HEK293 (cell line): ENCODE results near the gene RIMS3.

ENCODE experiments used
- CTCF ChIA-PET: fragments of 350-600 bp; formaldehyde crosslinking; extraction: SDS; loops from one replicate; lab custom pipeline; 2021; ENCODE audit warnings: antibody characterized with exemption; lab: Yijun Ruan, JAX
- POLR2A ChIA-PET: fragments of 300-600 bp; formaldehyde crosslinking; extraction: SDS; loops from one replicate; lab custom pipeline; 2020; ENCODE audit warnings: antibody characterized with exemption, inconsistent platforms; lab: Yijun Ruan, JAX
- H3K27ac ChIP-seq: fragments of 200-500 bp; sonication (Bioruptor generic); 2 replicates; pipeline ENCODE4 v1.5.1; 2014; ENCODE audit warnings: low read depth, low read length, control low read depth, inconsistent platforms; ENCODE audit errors: extremely low read depth
- H3K36me3 ChIP-seq, 2 experiments: fragments of 200-500 bp in 1 of 2; sonication (Bioruptor generic) in 1 of 2; 1 replicate in 1 of 2; 2 replicates in 1 of 2; pipeline ENCODE4 v1.5.1; 2014 to 2017; ENCODE audit warnings: inconsistent platforms in 2 of 2, low read length in 2 of 2; ENCODE audit not compliant: control insufficient read depth in 2 of 2, insufficient read depth in 1 of 2
- H3K4me1 ChIP-seq: fragments of 200-500 bp; sonication (Bioruptor generic); 2 replicates; pipeline ENCODE4 v1.5.1; 2014; ENCODE audit warnings: mild to moderate bottlenecking, low read length, inconsistent platforms; ENCODE audit not compliant: control insufficient read depth, insufficient read depth
- H3K4me3 ChIP-seq: 2 replicates; pipeline ENCODE4 v1.5.1; 2011; ENCODE audit warnings: low read depth, mild to moderate bottlenecking, control low read depth, low read length, moderate library complexity
- H3K9me3 ChIP-seq: fragments of 200-500 bp; sonication (Bioruptor generic); 2 replicates; pipeline ENCODE4 v1.5.1; 2014; ENCODE audit warnings: low read depth, low read length, inconsistent platforms; ENCODE audit not compliant: control insufficient read depth, insufficient read depth
- CTCF ChIP-seq: fragments of 450-650 bp; formaldehyde crosslinking; IDR thresholded peaks from 2 replicates; pipeline ENCODE4 v1.5.1; 2016; ENCODE audit warnings: missing biosample characterization, missing genetic modification characterization
- GLIS1 ChIP-seq: fragments of 450-650 bp; formaldehyde crosslinking; IDR thresholded peaks from 2 replicates; pipeline ENCODE4 v1.5.1; 2016; ENCODE audit warnings: missing biosample characterization, missing genetic modification characterization
- GLIS2 ChIP-seq: fragments of 450-650 bp; formaldehyde crosslinking; IDR thresholded peaks from 2 replicates; pipeline ENCODE4 v1.5.1; 2016; ENCODE audit warnings: missing biosample characterization, missing genetic modification characterization
- HIC1 ChIP-seq: fragments of 450-650 bp; formaldehyde crosslinking; IDR thresholded peaks from 2 replicates; pipeline ENCODE4 v1.5.1; 2016; ENCODE audit warnings: missing biosample characterization, missing genetic modification characterization
- KLF10 ChIP-seq: fragments of 450-650 bp; IDR thresholded peaks from 2 replicates; pipeline ENCODE4 v1.5.1; 2018; ENCODE audit warnings: missing biosample characterization, mild to moderate bottlenecking, missing genetic modification characterization
- PATZ1 ChIP-seq: fragments of 450-650 bp; formaldehyde crosslinking; IDR thresholded peaks from 2 replicates; pipeline ENCODE4 v1.5.1; 2016; ENCODE audit warnings: missing biosample characterization, missing genetic modification characterization
- PRDM4 ChIP-seq: fragments of 450-650 bp; formaldehyde crosslinking; IDR thresholded peaks from 2 replicates; pipeline ENCODE4 v1.5.1; 2017; ENCODE audit warnings: missing biosample characterization, missing genetic modification characterization
- SCRT1 ChIP-seq: fragments of 450-650 bp; formaldehyde crosslinking; IDR thresholded peaks from 2 replicates; pipeline ENCODE4 v1.5.1; 2016; ENCODE audit warnings: missing biosample characterization, missing genetic modification characterization, borderline replicate concordance
- SCRT2 ChIP-seq: fragments of 450-650 bp; formaldehyde crosslinking; IDR thresholded peaks from 2 replicates; pipeline ENCODE4 v1.5.1; 2016; ENCODE audit warnings: missing biosample characterization, missing genetic modification characterization
- SP2 ChIP-seq: fragments of 450-650 bp; formaldehyde crosslinking; IDR thresholded peaks from 2 replicates; pipeline ENCODE4 v1.5.1; 2016; ENCODE audit warnings: missing biosample characterization, missing genetic modification characterization
- ZBTB17 ChIP-seq: fragments of 450-650 bp; formaldehyde crosslinking; IDR thresholded peaks from 2 replicates; pipeline ENCODE4 v1.5.1; 2016; ENCODE audit warnings: missing biosample characterization, missing genetic modification characterization
- ZBTB48 ChIP-seq: fragments of 450-650 bp; formaldehyde crosslinking; IDR thresholded peaks from 2 replicates; pipeline ENCODE4 v1.5.1; 2016; ENCODE audit warnings: missing biosample characterization, missing genetic modification characterization
- ZEB2 ChIP-seq: fragments of 450-650 bp; formaldehyde crosslinking; IDR thresholded peaks from 2 replicates; pipeline ENCODE4 v1.5.1; 2016; ENCODE audit warnings: missing biosample characterization, missing genetic modification characterization
- ZFHX2 ChIP-seq: fragments of 450-650 bp; formaldehyde crosslinking; conservative IDR thresholded peaks from 2 replicates; pipeline ENCODE4 v1.5.1; 2016; ENCODE audit warnings: missing biosample characterization, missing genetic modification characterization
- ZIC2 ChIP-seq: fragments of 450-650 bp; formaldehyde crosslinking; IDR thresholded peaks from 2 replicates; pipeline ENCODE4 v1.5.1; 2016; ENCODE audit warnings: missing biosample characterization, missing genetic modification characterization
- ZNF10 ChIP-seq: fragments of 450-650 bp; formaldehyde crosslinking; IDR thresholded peaks from 2 replicates; pipeline ENCODE4 v1.5.1; 2017; ENCODE audit warnings: missing biosample characterization, missing genetic modification characterization
- ZNF335 ChIP-seq: fragments of 450-650 bp; formaldehyde crosslinking; conservative IDR thresholded peaks from 2 replicates; pipeline ENCODE4 v1.5.1; 2016; ENCODE audit warnings: missing biosample characterization, missing genetic modification characterization
- ZNF341 ChIP-seq: fragments of 450-650 bp; formaldehyde crosslinking; IDR thresholded peaks from 2 replicates; pipeline ENCODE4; 2016; ENCODE audit warnings: low read depth, missing biosample characterization, missing genetic modification characterization
- ZNF394 ChIP-seq: fragments of 450-650 bp; formaldehyde crosslinking; IDR thresholded peaks from 2 replicates; pipeline ENCODE4 v1.5.1; 2016; ENCODE audit warnings: missing biosample characterization, missing genetic modification characterization, mild to moderate bottlenecking, moderate library complexity, borderline replicate concordance
- ZNF423 ChIP-seq: fragments of 450-650 bp; formaldehyde crosslinking; IDR thresholded peaks from 2 replicates; pipeline ENCODE4 v1.5.1; 2016; ENCODE audit warnings: missing biosample characterization, missing genetic modification characterization
- ZNF654 ChIP-seq: fragments of 450-650 bp; formaldehyde crosslinking; IDR thresholded peaks from 2 replicates; pipeline ENCODE4 v1.5.1; 2016; ENCODE audit warnings: low read depth, missing biosample characterization, missing genetic modification characterization
- ZNF692 ChIP-seq: fragments of 450-650 bp; formaldehyde crosslinking; IDR thresholded peaks from 2 replicates; pipeline ENCODE4 v1.5.1; 2016; ENCODE audit warnings: missing biosample characterization, missing genetic modification characterization
- ZNF707 ChIP-seq: fragments of 450-650 bp; formaldehyde crosslinking; IDR thresholded peaks from 2 replicates; pipeline ENCODE4 v1.5.1; 2016; ENCODE audit warnings: missing biosample characterization, missing genetic modification characterization
- ZNF791 ChIP-seq: fragments of 450-650 bp; formaldehyde crosslinking; IDR thresholded peaks from 2 replicates; pipeline ENCODE4 v1.5.1; 2016; ENCODE audit warnings: missing biosample characterization, missing genetic modification characterization
- ZSCAN4 ChIP-seq: fragments of 450-650 bp; formaldehyde crosslinking; IDR thresholded peaks from 2 replicates; pipeline ENCODE4 v1.5.1; 2017; ENCODE audit warnings: missing biosample characterization, missing genetic modification characterization
- ZXDB ChIP-seq: fragments of 450-650 bp; formaldehyde crosslinking; IDR thresholded peaks from 2 replicates; pipeline ENCODE4 v1.5.1; 2016; ENCODE audit warnings: missing biosample characterization, missing genetic modification characterization

The RIMS3 gene

GRCh38 chr1:40668769-40669525 lies 3.5 kb upstream of the RIMS3 start:
- Histone ChIP-seq H3K4me1 (no peaks in the 10 kb centered on the region), H3K9me3 (no peaks in the 10 kb centered on the region), H3K27ac (no peak overlapping the region), H3K4me3 (peak overlapping the region; percentile 27), H3K36me3 (no peaks in the 10 kb centered on the region)
- CTCF ChIA-PET: interaction anchor here (0.5 to 2.6 kb wide), 27 partner anchors 9 to 519 kb away, joined by 3 to 18 read pairs (median 4); no protein-coding TSS in a partner anchor
- POLR2A ChIA-PET: interaction anchor here (0.6 to 1.0 kb wide), 2 partner anchors 22 to 138 kb away, joined by 3 to 4 read pairs; partner anchors contain the start of genes NFYC and ZNF684
- TF ChIP-seq ZBTB17 (peak; percentile 70), ZNF394 (tag by site-specific recombination) (no peak), GLIS1 (tag by site-specific recombination) (peak; percentile 55), HIC1 (tag by site-specific recombination) (peak; percentile 52; the same call in 1 of the 2 replicates), ZNF791 (no peak), ZIC2 (tag by site-specific recombination) (peak; percentile 89), SCRT2 (tag by site-specific recombination) (0 out of 2 replicates have a peak, but pooled peaks have one; percentile 18), ZNF341 (tag by site-specific recombination) (0 out of 2 replicates have a peak, but pooled peaks have one; percentile 38), ZSCAN4 (no peak), SP2 (tag by site-specific recombination) (no peak; the same call in 1 of the 2 replicates), PATZ1 (tag by site-specific recombination) (0 out of 2 replicates have a peak, but pooled peaks have one; percentile 55), SCRT1 (peak; percentile 54; the same call in 1 of the 2 replicates), ZNF654 (peak; percentile 31), ZNF707 (tag by site-specific recombination) (no peak), KLF10 (tag by site-specific recombination) (0 out of 2 replicates have a peak, but pooled peaks have one; percentile 48), ZNF692 (tag by site-specific recombination) (peak; percentile 43; the same call in 1 of the 2 replicates), GLIS2 (tag by site-specific recombination) (peak; percentile 23; the same call in 1 of the 2 replicates), ZXDB (tag by site-specific recombination) (peak; percentile 21; the same call in 1 of the 2 replicates), PRDM4 (tag by site-specific recombination) (no peak), ZNF335 (peak; percentile 74), ZNF10 (tag by site-specific recombination) (peak; percentile 92), ZNF423 (tag by site-specific recombination) (peak; percentile 61; the same call in 1 of the 2 replicates), ZEB2 (tag by site-specific recombination) (0 out of 2 replicates have a peak, but pooled peaks have one; percentile 29), ZBTB48 (tag by site-specific recombination) (peak; percentile 96), ZFHX2 (tag by site-specific recombination) (peak; percentile 12; the same call in 1 of the 2 replicates), CTCF (tag by site-specific recombination) (peak; percentile 54)
